Measurements from ENCODE around the gene SAPCD2.

SAPCD2 gene

GRCh38 chr9:137107312-137107921 is 37.1 kb upstream of the SAPCD2 start:
- Histone ChIP-seq H3K36me3 (ENCODE audit: control insufficient read depth, insufficient read depth, low read length) (peaks cover 49% of the 10 kb centered on the region), H3K27me3 (replicated peaks; ENCODE audit: control insufficient read depth, insufficient read depth, low read length) (no peaks in the 10 kb centered on the region), H3K4me3 (replicated peaks; ENCODE audit: low read depth, low read length) (no peak overlapping the region)
- DNase-seq (ENCODE audit: extremely low read depth, insufficient read length): no peak
- TF ChIP-seq, protein P1, sequence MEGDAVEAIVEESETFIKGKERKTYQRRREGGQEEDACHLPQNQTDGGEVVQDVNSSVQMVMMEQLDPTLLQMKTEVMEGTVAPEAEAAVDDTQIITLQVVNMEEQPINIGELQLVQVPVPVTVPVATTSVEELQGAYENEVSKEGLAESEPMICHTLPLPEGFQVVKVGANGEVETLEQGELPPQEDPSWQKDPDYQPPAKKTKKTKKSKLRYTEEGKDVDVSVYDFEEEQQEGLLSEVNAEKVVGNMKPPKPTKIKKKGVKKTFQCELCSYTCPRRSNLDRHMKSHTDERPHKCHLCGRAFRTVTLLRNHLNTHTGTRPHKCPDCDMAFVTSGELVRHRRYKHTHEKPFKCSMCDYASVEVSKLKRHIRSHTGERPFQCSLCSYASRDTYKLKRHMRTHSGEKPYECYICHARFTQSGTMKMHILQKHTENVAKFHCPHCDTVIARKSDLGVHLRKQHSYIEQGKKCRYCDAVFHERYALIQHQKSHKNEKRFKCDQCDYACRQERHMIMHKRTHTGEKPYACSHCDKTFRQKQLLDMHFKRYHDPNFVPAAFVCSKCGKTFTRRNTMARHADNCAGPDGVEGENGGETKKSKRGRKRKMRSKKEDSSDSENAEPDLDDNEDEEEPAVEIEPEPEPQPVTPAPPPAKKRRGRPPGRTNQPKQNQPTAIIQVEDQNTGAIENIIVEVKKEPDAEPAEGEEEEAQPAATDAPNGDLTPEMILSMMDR (IDR thresholded peaks at IDR 0.05; ENCODE audit: insufficient read depth, low read length, poor library complexity, severe bottlenecking): no peak

- Histone ChIP-seq H3K36me3 (ENCODE audit: control insufficient read depth, insufficient read depth, low read length) (peaks cover 51% of the 10 kb centered on the region), H3K4me3 (replicated peaks; ENCODE audit: low read depth, low read length) (no peak overlapping the region)
Observed at GRCh38 chr9:137106662-137107250, 36.4 kb upstream of the SAPCD2 start.

GRCh38 chr9:137105814-137106661 is 35.7 kb upstream of the SAPCD2 start:
- Histone ChIP-seq H3K27me3 (replicated peaks; ENCODE audit: control insufficient read depth, insufficient read depth, low read length) (no peaks in the 10 kb centered on the region), H3K4me3 (replicated peaks; ENCODE audit: low read depth, low read length) (no peak overlapping the region), H3K36me3 (ENCODE audit: control insufficient read depth, insufficient read depth, low read length) (peaks cover 57% of the 10 kb centered on the region)
- DNase-seq (ENCODE audit: extremely low read depth, insufficient read length): no peak
- TF ChIP-seq, protein P1 (IDR thresholded peaks at IDR 0.05; ENCODE audit: insufficient read depth, low read length, poor library complexity, severe bottlenecking): no peak

More at GRCh38 chr9:137106662-137107250, 36.4 kb upstream of the SAPCD2 start:
- TF ChIP-seq, protein P1 (IDR thresholded peaks at IDR 0.05; ENCODE audit: insufficient read depth, low read length, poor library complexity, severe bottlenecking): no peak
- no peak for DNase-seq (ENCODE audit: extremely low read depth, insufficient read length)
- no peaks in the 10 kb centered on the region for H3K27me3 ChIP-seq (replicated peaks; ENCODE audit: control insufficient read depth, insufficient read depth, low read length)

DNA sequence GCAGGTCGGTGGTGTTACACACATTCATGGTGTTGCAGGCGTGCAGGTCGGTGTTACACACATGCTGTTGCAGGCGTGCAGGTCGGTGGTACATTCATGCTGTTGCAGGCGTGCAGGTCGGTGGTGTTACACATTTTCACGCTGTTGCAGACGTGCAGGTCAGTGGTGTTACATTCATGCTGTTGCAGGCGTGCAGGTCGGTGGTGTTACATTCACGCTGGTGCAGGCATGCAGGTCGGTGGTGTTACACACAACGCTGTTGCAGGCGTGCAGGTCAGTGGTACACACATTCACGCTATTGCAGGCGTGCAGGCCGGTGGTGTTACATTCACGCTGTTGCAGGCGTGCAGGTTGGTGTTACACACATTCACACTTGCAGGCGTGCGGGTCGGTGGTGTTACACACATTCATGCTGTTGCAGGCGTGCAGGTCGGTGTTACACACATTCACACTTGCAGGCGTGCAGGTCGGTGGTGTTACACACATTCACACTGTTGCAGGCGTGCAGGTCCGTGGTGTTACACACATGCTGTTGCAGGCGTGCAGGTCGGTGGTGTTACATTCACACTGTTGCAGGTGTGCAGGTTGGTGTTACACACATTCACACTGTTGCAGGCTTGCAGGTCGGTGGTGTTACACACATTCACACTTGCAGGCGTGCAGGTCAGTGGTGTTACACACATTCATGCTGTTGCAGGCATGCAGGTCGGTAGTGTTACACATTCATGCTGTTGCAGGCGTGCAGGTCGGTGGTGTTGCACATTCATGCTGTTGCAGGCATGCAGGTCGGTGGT is 33.0 kb upstream of the SAPCD2 start:
- TF ChIP-seq, protein P1 (IDR thresholded peaks at IDR 0.05; ENCODE audit: insufficient read depth, low read length, poor library complexity, severe bottlenecking): no peak
- no peak overlapping the region for H3K4me3 ChIP-seq (replicated peaks; ENCODE audit: low read depth, low read length)
- DNase-seq (ENCODE audit: extremely low read depth, insufficient read length): no peak
- H3K27me3 ChIP-seq (replicated peaks; ENCODE audit: control insufficient read depth, insufficient read depth, low read length): no peaks in the 10 kb centered on the region
- H3K36me3 ChIP-seq (ENCODE audit: control insufficient read depth, insufficient read depth, low read length): peaks cover 46% of the 10 kb centered on the region

DNA sequence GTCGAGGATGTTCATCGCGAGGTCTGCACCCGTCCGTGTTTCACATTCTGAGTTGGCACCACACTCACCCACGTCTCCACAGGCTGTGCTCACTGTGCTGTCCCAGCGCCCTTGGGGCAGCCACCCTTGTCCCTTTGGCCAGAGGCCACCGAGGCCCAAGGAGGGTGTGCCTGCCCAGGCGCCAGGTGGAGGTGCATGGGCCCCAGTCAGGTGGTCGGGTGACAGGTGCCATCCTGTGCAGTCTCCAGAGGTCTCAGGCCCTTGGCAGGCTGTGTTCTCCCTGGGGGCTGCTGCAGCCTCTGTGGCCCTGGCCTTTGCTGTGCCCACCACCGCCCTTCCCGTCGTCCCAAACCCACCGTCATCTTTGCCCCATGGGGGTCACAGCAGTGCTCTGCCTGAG is 28.9 kb upstream of the SAPCD2 start:
- Histone ChIP-seq H3K27me3 (replicated peaks; ENCODE audit: control insufficient read depth, insufficient read depth, low read length) (no peaks in the 10 kb centered on the region), H3K4me3 (replicated peaks; ENCODE audit: low read depth, low read length) (no peak overlapping the region), H3K36me3 (ENCODE audit: control insufficient read depth, insufficient read depth, low read length) (peaks cover 45% of the 10 kb centered on the region)

More for the DNA sequence above, 28.9 kb upstream of the SAPCD2 start:
- DNase-seq (ENCODE audit: extremely low read depth, insufficient read length): no peak
- TF ChIP-seq, protein P1 (IDR thresholded peaks at IDR 0.05; ENCODE audit: insufficient read depth, low read length, poor library complexity, severe bottlenecking): no peak
